Lower lobe of right lung (tissue), 2 donors: Measurements from ENCODE around the gene ADCY3. TPM values are rescaled to one million over a fixed set of nuclear protein-coding genes. Genes with fewer than 3 reads are reported as not detected.

Experiments used
- ATAC-seq, 2 donors: fragments of 200-7000 bp; cut with Tn5 transposase; one replicate each; pipeline ENCODE4 v1.9.1; 2020 to 2022; ENCODE audit warnings: mild to moderate bottlenecking in 2 of 2, moderate library complexity in 2 of 2
- DNase-seq: peaks from one replicate; pipeline ENCODE4 v3.0.0-alpha.2; 2020
- H3K27ac ChIP-seq: fragments of 200-600 bp; one replicate; pipeline ENCODE4 v1.8.0; 2022
- H3K27me3 ChIP-seq: fragments of 200-600 bp; one replicate; pipeline ENCODE4 v1.8.0; 2022; ENCODE audit warnings: low read depth
- H3K36me3 ChIP-seq: fragments of 200-600 bp; one replicate; pipeline ENCODE4 v1.8.0; 2022; ENCODE audit warnings: mild to moderate bottlenecking
- H3K4me1 ChIP-seq: fragments of 200-600 bp; one replicate; pipeline ENCODE4 v1.8.0; 2022
- H3K4me3 ChIP-seq: fragments of 200-600 bp; one replicate; pipeline ENCODE4 v1.8.0; 2022; ENCODE audit warnings: mild to moderate bottlenecking
- H3K9me3 ChIP-seq: fragments of 200-600 bp; one replicate; pipeline ENCODE4 v1.8.0; 2022
- CTCF ChIP-seq: fragments of 200-600 bp; IDR thresholded peaks from one replicate; pipeline ENCODE4 v1.8.0; 2022; ENCODE audit warnings: antibody characterized with exemption, mild to moderate bottlenecking
- intact Hi-C: fragments of 100-400 bp; cut with DNase I; formaldehyde crosslinking; loops from one replicate; pipeline ENCODE4 v1.11.0; 2022
- total RNA-seq: library from RNA; stranded (reverse); fragmentation: NEBNext Ultra II Directional; extraction: Animal tissue kit (Norgen Biotek cat#: 25700); gene quantifications from one replicate; pipeline ENCODE4 v1.2.1, GENCODE V29; 2021
- donor health status: DM: no; HTN: yes; CAD: no; lungs with severe emphysema.

Gene ADCY3
- total RNA-seq, 1 donor from 2014 or later = 36.1 TPM

- ATAC-seq = no peak
- Histone ChIP-seq H3K4me3 (no peak overlapping the region), H3K4me1 (no peaks in the 10 kb centered on the region), H3K36me3 (peaks cover 19% of the 10 kb centered on the region), H3K27me3 (no peaks in the 10 kb centered on the region), H3K27ac (no peak overlapping the region), H3K9me3 (no peaks in the 10 kb centered on the region)
- no peak for DNase-seq
- TF ChIP-seq CTCF = no peak
- intact Hi-C loops = no loop called here
Observed at GRCh38 chr2:24840164-24840869, 79.7 kb downstream of the ADCY3 start.

GRCh38 chr2:24839729-24840128, 80.3 kb downstream of the ADCY3 start:
- Histone ChIP-seq H3K9me3 (no peaks in the 10 kb centered on the region), H3K36me3 (peaks cover 19% of the 10 kb centered on the region), H3K27ac (no peak overlapping the region), H3K4me1 (no peaks in the 10 kb centered on the region), H3K4me3 (no peak overlapping the region), H3K27me3 (no peaks in the 10 kb centered on the region)
- intact Hi-C loops = no loop called here
- no peak for DNase-seq
- no peak for TF ChIP-seq CTCF
- ATAC-seq = no peak

- Histone ChIP-seq H3K27ac (no peak overlapping the region), H3K9me3 (no peaks in the 10 kb centered on the region), H3K27me3 (no peaks in the 10 kb centered on the region), H3K4me1 (no peaks in the 10 kb centered on the region), H3K4me3 (no peak overlapping the region), H3K36me3 (peaks cover 24% of the 10 kb centered on the region)
- DNase-seq (no peak), ATAC-seq (no peak)
- intact Hi-C loops = no loop called here
- TF ChIP-seq CTCF = no peak
Observed at GRCh38 chr2:24838541-24838940, 81.5 kb downstream of the ADCY3 start.

GRCh38 chr2:24837996-24838513, 82.0 kb downstream of the ADCY3 start:
- DNase-seq = no peak
- peaks cover 24% of the 10 kb centered on the region for H3K36me3 ChIP-seq
- intact Hi-C loops = no loop called here

GRCh38 chr2:24836706-24837105, 83.3 kb downstream of the ADCY3 start:
- TF ChIP-seq CTCF = no peak
- H3K4me3 ChIP-seq = no peak overlapping the region
- H3K27ac ChIP-seq = no peak overlapping the region
- H3K36me3 ChIP-seq = peaks cover 24% of the 10 kb centered on the region
- H3K27me3 ChIP-seq = no peaks in the 10 kb centered on the region
- no peak for DNase-seq
- H3K4me1 ChIP-seq = no peaks in the 10 kb centered on the region
- no peaks in the 10 kb centered on the region for H3K9me3 ChIP-seq
- intact Hi-C loops = no loop called here
- ATAC-seq = no peak

More at GRCh38 chr2:24837996-24838513, 82.0 kb downstream of the ADCY3 start:
- no peaks in the 10 kb centered on the region for H3K9me3 ChIP-seq
- no peak overlapping the region for H3K27ac ChIP-seq
- no peaks in the 10 kb centered on the region for H3K27me3 ChIP-seq
- no peak for TF ChIP-seq CTCF
- no peaks in the 10 kb centered on the region for H3K4me1 ChIP-seq
- ATAC-seq = no peak
- no peak overlapping the region for H3K4me3 ChIP-seq
